ENCODE results near the gene SLC25A13.

SLC25A13 gene

DNA sequence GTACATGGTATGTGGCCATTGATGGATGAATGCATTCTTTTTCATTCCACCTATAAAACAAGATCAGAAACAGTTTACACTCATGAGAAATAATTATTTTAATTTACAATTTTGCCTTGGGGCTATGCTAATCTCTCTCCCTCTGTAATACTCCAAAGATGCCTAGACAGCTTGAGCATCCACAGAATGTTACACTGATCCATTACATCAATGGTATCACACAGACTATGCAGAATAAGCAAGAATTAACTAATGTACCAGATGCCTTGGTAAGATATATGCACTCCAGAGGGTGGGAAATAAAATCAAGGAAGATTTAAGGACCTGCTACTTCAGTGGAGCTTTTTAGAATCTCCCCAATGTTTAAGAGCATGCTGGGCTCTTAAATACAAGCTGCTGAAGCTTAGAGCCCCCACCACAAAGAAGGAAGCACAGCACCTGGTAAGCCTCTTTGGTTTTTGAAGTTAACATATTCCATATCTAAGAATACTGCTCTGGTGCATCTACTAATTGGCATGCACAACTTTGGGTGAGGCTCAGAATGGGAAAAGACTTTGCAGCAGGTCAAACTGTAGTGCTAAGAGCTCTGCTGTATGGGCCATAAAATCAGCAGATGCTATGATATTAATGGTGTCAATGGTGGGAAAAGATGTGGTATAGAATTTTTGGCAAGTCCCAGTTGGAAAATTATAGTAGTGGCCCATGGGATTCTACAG lies 219.6 kb downstream of the SLC25A13 start:
- Histone ChIP-seq H3K9ac (ENCODE audit: low read length) (no peak overlapping the region), H3K4me3 (ENCODE audit: low read length) (no peak overlapping the region), H3K4me2 (ENCODE audit: low read depth, low read length) (no peak overlapping the region), H3K79me2 (ENCODE audit: low read length) (no peaks in the 10 kb centered on the region), H3K4me1 (ENCODE audit: low read length) (no peaks in the 10 kb centered on the region), H3K36me3 (replicated peaks; ENCODE audit: insufficient read depth, low read length) (no peaks in the 10 kb centered on the region), H3K9me3 (replicated peaks; ENCODE audit: insufficient read depth, low read length) (no peaks in the 10 kb centered on the region), H2AFZ (ENCODE audit: low read length) (no peak overlapping the region), H4K20me1 (ENCODE audit: insufficient read depth, low read length) (no peaks in the 10 kb centered on the region), H3F3A (ENCODE audit: insufficient read depth, low read length) (no peaks in the 10 kb centered on the region), H3K27ac (ENCODE audit: low read length) (no peak overlapping the region), H3K27me3 (replicated peaks; ENCODE audit: insufficient read depth, low read length) (no peaks in the 10 kb centered on the region), H3K9me2 (replicated peaks; ENCODE audit: insufficient read depth, low read length) (no peaks in the 10 kb centered on the region)
- no peak for DNase-seq
- TF ChIP-seq EZH2phosphoT487 (IDR thresholded peaks at IDR 0.05; ENCODE audit: low read length) = no peak

DNA sequence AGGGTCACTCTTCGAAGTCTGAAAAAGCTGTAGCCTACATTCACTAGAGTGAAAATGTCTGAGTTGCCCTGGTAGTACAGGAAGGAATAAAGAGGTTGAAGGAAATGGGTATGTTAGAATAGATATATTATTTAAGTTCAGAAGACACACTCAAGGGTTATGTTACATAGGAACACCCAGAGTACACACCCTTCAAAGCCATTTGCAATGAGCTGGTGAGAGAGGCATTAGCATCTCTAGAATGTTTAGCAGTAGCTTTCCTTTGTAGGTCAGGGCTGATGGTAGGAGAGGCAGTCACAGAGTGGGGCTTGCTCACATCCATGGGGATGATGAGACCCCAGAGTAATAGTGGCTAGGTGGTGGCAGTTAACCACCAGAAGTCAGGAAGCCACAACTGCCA lies 221.2 kb downstream of the SLC25A13 start:
- Histone ChIP-seq H3F3A (ENCODE audit: insufficient read depth, low read length) (no peaks in the 10 kb centered on the region), H3K27ac (ENCODE audit: low read length) (no peak overlapping the region), H3K79me2 (ENCODE audit: low read length) (no peaks in the 10 kb centered on the region), H3K4me2 (ENCODE audit: low read depth, low read length) (no peak overlapping the region), H3K4me3 (ENCODE audit: low read length) (no peak overlapping the region), H3K36me3 (replicated peaks; ENCODE audit: insufficient read depth, low read length) (no peaks in the 10 kb centered on the region), H4K20me1 (ENCODE audit: insufficient read depth, low read length) (no peaks in the 10 kb centered on the region), H3K4me1 (ENCODE audit: low read length) (no peaks in the 10 kb centered on the region), H3K9me2 (replicated peaks; ENCODE audit: insufficient read depth, low read length) (no peaks in the 10 kb centered on the region), H3K27me3 (replicated peaks; ENCODE audit: insufficient read depth, low read length) (no peaks in the 10 kb centered on the region), H3K9ac (ENCODE audit: low read length) (no peak overlapping the region), H2AFZ (ENCODE audit: low read length) (no peak overlapping the region), H3K9me3 (replicated peaks; ENCODE audit: insufficient read depth, low read length) (no peaks in the 10 kb centered on the region)
- TF ChIP-seq, protein P1, sequence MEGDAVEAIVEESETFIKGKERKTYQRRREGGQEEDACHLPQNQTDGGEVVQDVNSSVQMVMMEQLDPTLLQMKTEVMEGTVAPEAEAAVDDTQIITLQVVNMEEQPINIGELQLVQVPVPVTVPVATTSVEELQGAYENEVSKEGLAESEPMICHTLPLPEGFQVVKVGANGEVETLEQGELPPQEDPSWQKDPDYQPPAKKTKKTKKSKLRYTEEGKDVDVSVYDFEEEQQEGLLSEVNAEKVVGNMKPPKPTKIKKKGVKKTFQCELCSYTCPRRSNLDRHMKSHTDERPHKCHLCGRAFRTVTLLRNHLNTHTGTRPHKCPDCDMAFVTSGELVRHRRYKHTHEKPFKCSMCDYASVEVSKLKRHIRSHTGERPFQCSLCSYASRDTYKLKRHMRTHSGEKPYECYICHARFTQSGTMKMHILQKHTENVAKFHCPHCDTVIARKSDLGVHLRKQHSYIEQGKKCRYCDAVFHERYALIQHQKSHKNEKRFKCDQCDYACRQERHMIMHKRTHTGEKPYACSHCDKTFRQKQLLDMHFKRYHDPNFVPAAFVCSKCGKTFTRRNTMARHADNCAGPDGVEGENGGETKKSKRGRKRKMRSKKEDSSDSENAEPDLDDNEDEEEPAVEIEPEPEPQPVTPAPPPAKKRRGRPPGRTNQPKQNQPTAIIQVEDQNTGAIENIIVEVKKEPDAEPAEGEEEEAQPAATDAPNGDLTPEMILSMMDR (IDR thresholded peaks at IDR 0.05; ENCODE audit: low read length) = no peak
- TF ChIP-seq EZH2 (optimal IDR thresholded peaks at IDR 0.05; ENCODE audit: low read depth, low read length) (no peak), EZH2phosphoT487 (IDR thresholded peaks at IDR 0.05; ENCODE audit: low read length) (no peak)
- DNase-seq = no peak

DNA sequence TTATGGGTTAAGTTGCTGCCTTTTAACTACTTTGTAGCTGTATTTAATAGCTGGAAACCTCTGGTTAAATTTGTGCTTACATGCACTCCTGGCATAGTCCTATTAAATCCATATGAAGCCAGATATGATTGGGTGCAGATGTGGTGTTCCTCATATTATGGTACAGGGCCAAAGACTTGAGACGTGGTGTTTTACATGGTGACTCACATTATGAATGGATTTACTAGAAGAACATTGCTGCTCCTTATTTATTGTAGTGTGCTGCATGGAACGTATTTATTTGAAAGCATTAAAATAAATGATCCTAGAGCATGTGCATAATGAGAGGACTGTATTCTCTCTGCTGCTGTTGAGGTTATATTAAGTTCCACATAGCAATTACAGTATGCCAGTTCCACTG lies 224.1 kb downstream of the SLC25A13 start:
- Histone ChIP-seq H3K4me3 (ENCODE audit: low read length) (no peak overlapping the region), H3K36me3 (replicated peaks; ENCODE audit: insufficient read depth, low read length) (no peaks in the 10 kb centered on the region), H3K9me2 (replicated peaks; ENCODE audit: insufficient read depth, low read length) (no peaks in the 10 kb centered on the region), H3K79me2 (ENCODE audit: low read length) (no peaks in the 10 kb centered on the region), H3K9me3 (replicated peaks; ENCODE audit: insufficient read depth, low read length) (no peaks in the 10 kb centered on the region), H2AFZ (ENCODE audit: low read length) (no peak overlapping the region), H3K4me1 (ENCODE audit: low read length) (no peaks in the 10 kb centered on the region), H3K4me2 (ENCODE audit: low read depth, low read length) (no peak overlapping the region), H3F3A (ENCODE audit: insufficient read depth, low read length) (no peaks in the 10 kb centered on the region), H3K27ac (ENCODE audit: low read length) (no peak overlapping the region), H4K20me1 (ENCODE audit: insufficient read depth, low read length) (no peaks in the 10 kb centered on the region), H3K9ac (ENCODE audit: low read length) (no peak overlapping the region), H3K27me3 (replicated peaks; ENCODE audit: insufficient read depth, low read length) (no peaks in the 10 kb centered on the region)
- no peak for DNase-seq
- TF ChIP-seq EZH2phosphoT487 (IDR thresholded peaks at IDR 0.05; ENCODE audit: low read length) (no peak), EZH2 (optimal IDR thresholded peaks at IDR 0.05; ENCODE audit: low read depth, low read length) (no peak)
- TF ChIP-seq, protein P1 (IDR thresholded peaks at IDR 0.05; ENCODE audit: low read length) = no peak

DNA sequence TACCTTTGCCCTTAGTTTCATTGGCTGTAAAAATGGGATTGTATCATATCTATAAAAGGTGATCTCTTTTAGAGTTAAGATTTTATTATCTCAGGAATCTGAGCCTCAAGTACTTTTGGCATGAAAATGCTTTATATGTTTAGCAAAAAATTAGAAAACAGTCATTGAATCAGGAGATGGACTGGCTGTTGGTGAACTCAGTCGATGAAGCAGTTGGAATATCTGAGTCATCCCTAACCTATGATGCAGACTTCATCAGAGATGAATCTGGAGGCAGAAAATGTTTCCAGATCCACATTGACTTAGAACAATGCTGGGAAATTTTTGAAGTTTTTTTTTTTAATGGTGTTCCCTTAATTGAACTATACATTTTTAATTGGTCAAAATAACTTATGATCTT lies 228.5 kb downstream of the SLC25A13 start:
- H3K27me3 ChIP-seq (replicated peaks; ENCODE audit: insufficient read depth, low read length) = no peaks in the 10 kb centered on the region
- no peak overlapping the region for H3K9ac ChIP-seq (ENCODE audit: low read length)
- no peak for DNase-seq
- H2AFZ ChIP-seq (ENCODE audit: low read length) = no peak overlapping the region
- no peaks in the 10 kb centered on the region for H3F3A ChIP-seq (ENCODE audit: insufficient read depth, low read length)
- no peaks in the 10 kb centered on the region for H3K36me3 ChIP-seq (replicated peaks; ENCODE audit: insufficient read depth, low read length)
- H3K4me1 ChIP-seq (ENCODE audit: low read length) = no peaks in the 10 kb centered on the region
- TF ChIP-seq, protein P1 (IDR thresholded peaks at IDR 0.05; ENCODE audit: low read length) = no peak
- no peak for TF ChIP-seq EZH2phosphoT487 (IDR thresholded peaks at IDR 0.05; ENCODE audit: low read length)
- TF ChIP-seq EZH2 (optimal IDR thresholded peaks at IDR 0.05; ENCODE audit: low read depth, low read length) = no peak
- H3K4me2 ChIP-seq (ENCODE audit: low read depth, low read length) = no peak overlapping the region
- no peak overlapping the region for H3K27ac ChIP-seq (ENCODE audit: low read length)
- H3K9me2 ChIP-seq (replicated peaks; ENCODE audit: insufficient read depth, low read length) = no peaks in the 10 kb centered on the region
- H3K9me3 ChIP-seq (replicated peaks; ENCODE audit: insufficient read depth, low read length) = no peaks in the 10 kb centered on the region
- no peaks in the 10 kb centered on the region for H4K20me1 ChIP-seq (ENCODE audit: insufficient read depth, low read length)
- H3K4me3 ChIP-seq (ENCODE audit: low read length) = no peak overlapping the region
- no peaks in the 10 kb centered on the region for H3K79me2 ChIP-seq (ENCODE audit: low read length)

Measured in MM.1S (cell line).